B cell (primary cell): ENCODE data around the gene SPACA5.
"Not testable (repeated sequence)": the region's sequence is repeated elsewhere in the genome, so short reads cannot be mapped to it uniquely, and the experiment has no call there.

Source experiments
- EZH2 ChIP-seq: IDR thresholded peaks from 2 replicates; pipeline ENCODE4 v1.6.1; 2012; ENCODE audit warnings: borderline replicate concordance, low read depth, mild to moderate bottlenecking, moderate library complexity, low read length; ENCODE audit not compliant: insufficient read depth, poor library complexity, severe bottlenecking
- TF ChIP-seq, protein P1 (sequence below): fragments of 200-600 bp; IDR thresholded peaks from one replicate; pipeline ENCODE4 v1.8.0; 2022; ENCODE audit warnings: antibody characterized with exemption, mild to moderate bottlenecking

DNA sequence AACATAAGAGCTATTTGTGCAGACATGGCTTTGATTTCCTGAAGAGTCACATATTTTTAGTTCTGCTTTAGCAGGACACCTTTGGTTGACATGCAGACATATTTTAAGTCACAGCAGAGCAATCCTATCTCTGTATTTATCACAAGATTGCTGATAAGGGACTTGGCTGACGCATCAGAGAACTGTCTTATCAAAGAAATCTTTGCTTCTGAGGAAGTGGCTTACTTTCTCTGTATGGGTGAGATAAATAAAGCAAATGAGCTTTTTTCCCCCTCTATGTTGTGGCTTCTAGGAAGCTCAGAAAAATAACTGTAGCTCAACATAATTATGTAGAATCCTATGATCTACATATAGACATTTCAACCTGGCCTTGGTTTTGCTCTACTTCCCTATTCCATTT is 13.1 kb downstream of the SPACA5 start:
- TF ChIP-seq, protein P1, sequence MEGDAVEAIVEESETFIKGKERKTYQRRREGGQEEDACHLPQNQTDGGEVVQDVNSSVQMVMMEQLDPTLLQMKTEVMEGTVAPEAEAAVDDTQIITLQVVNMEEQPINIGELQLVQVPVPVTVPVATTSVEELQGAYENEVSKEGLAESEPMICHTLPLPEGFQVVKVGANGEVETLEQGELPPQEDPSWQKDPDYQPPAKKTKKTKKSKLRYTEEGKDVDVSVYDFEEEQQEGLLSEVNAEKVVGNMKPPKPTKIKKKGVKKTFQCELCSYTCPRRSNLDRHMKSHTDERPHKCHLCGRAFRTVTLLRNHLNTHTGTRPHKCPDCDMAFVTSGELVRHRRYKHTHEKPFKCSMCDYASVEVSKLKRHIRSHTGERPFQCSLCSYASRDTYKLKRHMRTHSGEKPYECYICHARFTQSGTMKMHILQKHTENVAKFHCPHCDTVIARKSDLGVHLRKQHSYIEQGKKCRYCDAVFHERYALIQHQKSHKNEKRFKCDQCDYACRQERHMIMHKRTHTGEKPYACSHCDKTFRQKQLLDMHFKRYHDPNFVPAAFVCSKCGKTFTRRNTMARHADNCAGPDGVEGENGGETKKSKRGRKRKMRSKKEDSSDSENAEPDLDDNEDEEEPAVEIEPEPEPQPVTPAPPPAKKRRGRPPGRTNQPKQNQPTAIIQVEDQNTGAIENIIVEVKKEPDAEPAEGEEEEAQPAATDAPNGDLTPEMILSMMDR = not testable (repeated sequence)
- not testable (repeated sequence) for TF ChIP-seq EZH2
